GM21526 (cell line): ENCODE data around the gene FUZ.
"Not testable (repeated sequence)": the region's sequence is repeated elsewhere in the genome, so short reads cannot be mapped to it uniquely, and the experiment has no call there.

Source experiments
- ATAC-seq: cut with Tn5 transposase; IDR thresholded peaks from one replicate; pipeline ENCODE4 v1.9.1; 2021; ENCODE audit warnings: moderate library complexity; ENCODE audit not compliant: unreplicated experiment, low FRiP score

FUZ gene

DNA sequence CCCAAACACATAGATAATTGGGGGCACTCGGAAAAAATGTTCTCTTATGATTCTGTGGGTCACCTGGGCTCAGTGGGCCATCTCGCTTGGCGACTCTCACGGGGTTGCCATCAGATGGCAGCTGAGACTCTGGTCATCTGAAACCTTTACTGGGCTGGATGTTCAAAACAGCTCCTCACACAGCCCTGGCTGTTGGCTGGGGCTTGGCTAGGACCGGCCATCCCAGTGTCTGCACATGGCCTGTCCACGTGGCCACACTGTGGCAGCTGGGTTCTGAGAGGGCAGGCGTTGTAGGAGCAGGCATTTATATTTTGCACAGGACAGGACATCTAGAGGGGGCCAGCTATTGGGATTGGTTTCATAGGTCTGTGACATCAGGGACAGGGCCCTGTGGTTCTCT lies 20.5 kb upstream of the FUZ start:
- no peak for ATAC-seq

GRCh38 chr19:49832556-49832955 lies 19.5 kb upstream of the FUZ start:
- ATAC-seq = no peak

- no peak for ATAC-seq
Observed at GRCh38 chr19:49831592-49831991, 18.5 kb upstream of the FUZ start.

- no peak for ATAC-seq
Observed at GRCh38 chr19:49830766-49831165, 17.7 kb upstream of the FUZ start.

DNA sequence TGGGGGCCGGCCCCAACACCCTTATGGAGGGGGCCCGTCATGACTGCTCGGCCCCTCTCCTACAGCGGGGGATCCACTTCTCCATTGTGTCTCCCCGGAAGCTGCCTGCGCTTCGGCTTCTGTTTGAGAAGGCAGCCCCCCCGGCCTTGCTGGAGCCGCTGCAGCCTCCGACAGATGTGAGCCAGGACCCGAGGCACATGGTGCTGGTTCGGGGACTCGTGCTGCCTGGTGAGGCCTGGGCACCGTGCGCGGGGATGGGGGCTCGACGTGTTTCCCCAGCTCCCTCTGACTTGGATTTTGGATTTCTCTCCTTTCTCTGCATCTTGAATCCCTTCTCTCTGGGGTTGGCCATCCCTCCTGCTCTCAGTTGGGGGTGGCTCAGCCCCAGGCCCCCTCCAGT lies 16.6 kb upstream of the FUZ start:
- no peak for ATAC-seq

DNA sequence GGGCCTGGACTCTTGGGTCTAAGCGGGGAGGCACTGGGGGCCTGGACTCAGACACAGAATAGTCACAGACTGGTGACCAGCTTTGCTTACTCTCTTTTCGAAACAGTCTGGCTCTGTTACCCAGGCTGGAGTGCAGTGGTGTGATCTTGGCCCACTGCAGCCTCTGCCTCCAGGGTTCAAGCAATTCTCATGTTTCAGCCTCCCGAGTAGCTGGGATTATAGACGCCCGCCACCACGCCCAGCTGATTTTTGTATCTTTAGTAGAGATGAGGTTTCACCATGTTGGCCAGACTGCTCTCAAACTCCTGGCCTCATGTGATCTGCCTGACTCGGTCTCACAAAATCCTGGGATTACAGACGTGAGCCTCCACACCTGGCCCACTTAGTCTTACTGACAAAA lies 16.1 kb upstream of the FUZ start:
- ATAC-seq = no peak

DNA sequence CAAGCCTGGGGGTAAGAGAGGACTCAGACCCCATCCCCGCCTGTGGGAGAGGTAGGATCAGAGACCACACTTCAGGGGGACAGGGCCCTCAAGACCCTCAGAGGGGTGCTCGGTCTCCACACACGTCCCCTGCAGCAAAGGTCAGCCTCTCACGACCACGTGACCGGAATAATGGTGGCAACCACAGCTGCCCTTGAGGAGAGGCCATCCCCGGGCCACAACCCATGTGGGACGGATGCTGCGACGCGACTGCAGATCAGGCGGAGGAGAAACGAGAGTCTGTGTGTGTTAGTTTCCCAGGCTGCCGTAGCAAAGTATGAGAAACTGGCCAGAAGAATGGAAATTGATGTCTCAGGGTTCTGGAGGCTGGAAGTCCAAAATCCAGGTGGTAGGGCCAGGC lies 13.9 kb upstream of the FUZ start:
- ATAC-seq = no peak

DNA sequence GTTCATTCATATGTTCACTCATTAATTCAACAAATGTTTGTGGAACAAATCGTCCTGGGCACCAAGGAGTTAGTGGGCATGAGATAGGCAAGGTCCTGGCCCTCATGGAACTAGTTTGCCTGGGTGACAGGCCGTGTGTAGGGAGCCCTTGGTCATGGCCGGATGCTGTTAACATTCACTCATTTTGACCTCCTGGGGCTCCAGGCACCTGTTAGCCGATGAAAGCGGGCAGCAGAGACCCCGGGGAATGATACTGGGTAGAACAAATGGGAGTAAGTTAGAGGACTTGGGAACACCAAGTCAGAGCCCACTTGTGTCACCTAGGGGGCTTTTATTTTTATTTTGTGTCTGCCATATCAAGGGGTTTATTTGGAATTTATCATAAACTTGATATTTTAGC lies 11.6 kb upstream of the FUZ start:
- no peak for ATAC-seq

GRCh38 chr19:49823472-49823871 lies 10.4 kb upstream of the FUZ start:
- no peak for ATAC-seq

- no peak for ATAC-seq
Observed at GRCh38 chr19:49820125-49820524, 7.0 kb upstream of the FUZ start.

GRCh38 chr19:49819452-49820115 lies 6.5 kb upstream of the FUZ start:
- not testable (repeated sequence) for ATAC-seq

DNA sequence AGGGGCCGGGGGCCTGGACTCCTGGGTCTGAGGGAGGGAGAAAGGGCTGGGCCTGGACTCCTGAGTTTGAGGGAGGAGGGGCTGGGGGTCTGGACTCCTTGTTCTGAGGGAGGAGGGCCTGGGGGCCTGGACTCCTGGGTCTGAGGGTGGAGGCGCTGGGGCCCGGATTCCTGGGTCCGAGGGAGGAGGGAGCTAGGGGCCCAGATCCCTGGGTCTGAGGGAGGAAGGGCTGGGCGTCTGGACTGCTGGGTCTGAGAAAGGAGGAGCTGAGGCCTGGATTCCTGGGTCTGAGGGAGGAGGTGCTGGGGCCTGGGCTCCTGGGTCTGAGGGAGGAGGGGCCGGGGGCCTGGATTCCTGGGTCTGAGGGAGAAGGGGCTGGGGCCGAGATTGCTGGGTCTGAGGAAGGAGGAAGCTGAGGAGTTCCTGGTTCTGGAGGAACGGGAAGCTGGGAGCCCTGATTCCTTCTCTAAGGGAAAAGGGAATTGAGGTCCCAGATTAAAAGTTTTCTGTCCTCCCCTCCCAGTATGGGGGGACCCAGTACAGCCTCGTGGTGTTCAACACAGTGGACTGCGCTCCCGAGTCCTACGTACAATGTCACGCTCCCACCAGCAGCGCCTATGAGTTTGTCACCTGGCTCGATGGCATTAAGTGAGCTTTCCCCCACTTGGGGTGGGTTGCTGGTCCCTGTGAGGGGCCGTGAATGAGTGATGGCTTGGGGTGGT lies 5.7 kb upstream of the FUZ start:
- no peak for ATAC-seq

- peak; percentile 61 for ATAC-seq
Observed at GRCh38 chr19:49817964-49818648, 5.0 kb upstream of the FUZ start, which contains the start of gene MED25. TSS of gene MED25 (plus strand) at chr19:49818289. CDS start at chr19:49818342, 53 bp downstream.

DNA sequence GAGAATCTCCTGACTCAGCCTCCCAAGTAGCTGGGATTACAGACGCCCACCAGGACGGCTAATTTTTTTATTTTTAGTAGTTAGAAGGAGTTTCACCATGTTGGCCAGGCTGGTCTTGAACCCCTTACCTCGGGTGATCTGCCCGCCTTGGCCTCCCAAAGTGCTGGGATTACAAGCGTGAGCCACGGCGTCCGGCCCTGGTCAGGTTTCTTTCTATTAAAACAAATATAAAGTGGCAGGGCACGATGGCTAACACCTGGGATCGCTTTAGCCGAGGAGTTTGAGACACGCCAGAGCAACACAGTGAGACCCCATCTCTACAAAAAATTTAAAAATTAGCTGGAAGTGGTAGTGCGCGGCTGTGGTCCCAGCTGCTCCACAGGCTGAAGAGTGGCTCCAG lies 3.5 kb upstream of the FUZ start:
- no peak for ATAC-seq

DNA sequence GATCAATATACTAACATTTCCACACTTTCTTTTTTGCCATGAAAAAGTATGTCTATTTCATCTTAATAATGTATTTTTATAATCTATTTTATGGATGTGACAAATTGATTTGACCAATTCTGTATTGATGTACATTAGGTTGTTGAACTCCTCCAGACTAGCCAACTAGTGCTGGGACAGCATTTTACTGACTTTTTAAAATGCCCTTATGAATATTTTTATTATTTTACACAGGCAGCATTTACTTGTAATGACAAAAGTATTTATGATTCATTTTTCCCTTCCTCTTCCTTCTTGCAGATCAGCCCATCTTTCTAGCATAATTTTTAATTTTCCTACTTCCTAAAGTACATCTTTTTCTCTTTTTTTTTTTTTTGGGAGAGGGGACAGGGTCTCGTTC lies 918 bp upstream of the FUZ start:
- no peak for ATAC-seq

GRCh38 chr19:49812452-49812996 lies 568 bp downstream of the FUZ start:
- no peak for ATAC-seq

GRCh38 chr19:49811328-49811727 lies 1.8 kb downstream of the FUZ start:
- no peak for ATAC-seq

- no peak for ATAC-seq
Observed at GRCh38 chr19:49809941-49810389, 3.1 kb downstream of the FUZ start.

DNA sequence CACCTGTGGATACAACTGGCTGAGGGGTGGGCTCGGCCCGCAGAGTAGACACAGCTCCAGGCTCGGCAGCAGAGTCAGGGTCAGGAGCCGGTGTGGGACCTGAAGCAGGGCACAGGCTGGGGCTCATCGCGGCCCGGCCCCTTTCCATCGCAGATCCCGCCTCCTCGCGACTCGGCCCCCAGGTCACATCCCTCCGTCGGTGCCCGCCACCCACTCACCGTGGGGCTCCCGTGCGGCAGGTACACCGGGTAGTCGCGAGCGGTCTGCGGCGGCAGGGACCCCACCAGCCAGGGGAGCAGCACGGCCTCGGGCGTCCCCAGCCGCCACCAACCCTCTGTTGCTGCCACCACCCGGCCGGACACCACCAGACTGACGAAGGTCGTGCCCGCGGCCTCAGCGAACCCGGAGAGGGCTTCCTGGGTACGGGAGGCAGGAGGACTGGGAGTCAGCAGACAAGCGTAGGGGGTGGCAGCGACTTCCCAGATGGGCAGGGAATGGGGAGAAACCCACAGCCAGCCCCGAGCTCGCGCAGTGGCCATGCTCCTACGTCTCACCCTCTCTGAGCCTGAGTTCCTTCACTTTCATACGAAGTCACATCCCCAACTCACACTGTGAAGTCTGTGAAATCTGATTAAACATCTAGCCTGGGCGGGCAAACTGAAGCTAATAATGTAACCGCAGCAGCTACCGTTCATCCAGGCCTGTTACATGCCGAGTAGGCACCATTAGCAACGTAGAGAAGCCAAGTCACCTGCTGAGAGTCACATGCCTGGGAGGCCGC lies 3.7 kb downstream of the FUZ start:
- ATAC-seq = no peak

DNA sequence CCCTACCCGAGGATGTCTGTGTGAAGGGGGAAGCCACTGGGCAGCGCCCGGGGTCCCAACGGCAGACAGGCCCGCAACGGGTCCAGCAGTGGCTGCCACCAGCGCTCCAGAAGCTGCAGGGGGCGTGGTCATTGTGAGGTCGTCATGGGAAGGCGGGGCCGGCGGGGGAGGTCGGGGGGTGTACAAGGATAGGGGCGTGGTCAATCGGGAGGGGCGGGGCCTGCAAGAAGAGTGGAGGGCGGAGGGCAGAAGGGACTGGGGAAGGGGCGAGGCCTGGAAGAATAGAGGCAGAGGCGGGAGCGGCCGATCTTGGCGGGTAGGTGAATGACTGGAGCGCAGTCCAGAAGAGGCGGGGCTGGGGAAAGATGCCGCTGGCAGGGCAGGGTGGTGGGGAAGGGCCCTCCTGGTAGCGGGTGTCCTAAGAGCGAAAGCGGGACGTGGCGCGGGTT lies 4.4 kb downstream of the FUZ start:
- no peak for ATAC-seq
